IPS-18a (cell line): ENCODE measurements around the gene ELMO1.
A peak's percentile ranks its signal among the peaks of the same experiment; 100 is the strongest.

Experiments used
- H3K27ac ChIP-seq: one replicate; pipeline ENCODE4 v1.5.1; 2013; ENCODE audit warnings: low read length
- H3K27me3 ChIP-seq: one replicate; pipeline ENCODE4 v1.6.1; 2013; ENCODE audit warnings: mild to moderate bottlenecking, low read length; ENCODE audit not compliant: control insufficient read depth, insufficient read depth
- H3K36me3 ChIP-seq: one replicate; pipeline ENCODE4 v1.6.1; 2013; ENCODE audit warnings: low read depth, low read length; ENCODE audit not compliant: control insufficient read depth
- H3K4me1 ChIP-seq: one replicate; pipeline ENCODE4 v1.6.1; 2013; ENCODE audit warnings: low read depth, low read length; ENCODE audit not compliant: control insufficient read depth
- H3K4me3 ChIP-seq: one replicate; pipeline ENCODE4 v1.5.1; 2013; ENCODE audit warnings: low read length
- H3K9ac ChIP-seq: one replicate; pipeline ENCODE4 v1.6.1; 2013; ENCODE audit warnings: mild to moderate bottlenecking, low read length, moderate library complexity
- H3K9me3 ChIP-seq: one replicate; pipeline ENCODE4 v1.6.1; 2013; ENCODE audit warnings: low read depth, low read length; ENCODE audit not compliant: control insufficient read depth

The ELMO1 gene

DNA sequence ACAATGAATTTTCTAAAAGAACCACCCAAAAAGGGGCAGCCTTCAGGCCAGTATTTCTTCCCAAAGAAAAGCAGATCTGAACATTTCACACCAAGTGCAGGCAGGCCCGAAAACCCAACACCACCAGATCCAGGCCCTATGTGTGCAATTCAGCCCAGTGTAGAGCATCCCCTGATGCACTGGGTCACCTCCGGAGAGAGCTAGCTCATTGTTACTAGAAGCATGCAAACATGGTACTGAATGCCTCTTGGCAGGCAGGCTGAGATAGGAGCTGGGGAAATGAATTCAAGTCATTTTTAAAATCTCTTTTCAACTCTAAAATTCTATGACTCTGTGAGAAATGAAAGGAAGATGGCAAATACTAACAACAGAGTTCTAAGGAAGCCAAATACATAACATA, 174.8 kb downstream of the ELMO1 start:
- Histone ChIP-seq H3K36me3 (no peaks in the 10 kb centered on the region), H3K4me3 (no peak overlapping the region), H3K27me3 (no peaks in the 10 kb centered on the region), H3K27ac (no peak overlapping the region), H3K9ac (no peak overlapping the region), H3K4me1 (no peaks in the 10 kb centered on the region), H3K9me3 (no peaks in the 10 kb centered on the region)

- no peak overlapping the region for H3K27ac ChIP-seq
- no peaks in the 10 kb centered on the region for H3K36me3 ChIP-seq
- no peak overlapping the region for H3K4me3 ChIP-seq
- H3K4me1 ChIP-seq = no peaks in the 10 kb centered on the region
- H3K9me3 ChIP-seq = no peaks in the 10 kb centered on the region
- no peak overlapping the region for H3K9ac ChIP-seq
- H3K27me3 ChIP-seq = no peaks in the 10 kb centered on the region
Observed at GRCh38 chr7:37269711-37270508, 178.8 kb downstream of the ELMO1 start.

DNA sequence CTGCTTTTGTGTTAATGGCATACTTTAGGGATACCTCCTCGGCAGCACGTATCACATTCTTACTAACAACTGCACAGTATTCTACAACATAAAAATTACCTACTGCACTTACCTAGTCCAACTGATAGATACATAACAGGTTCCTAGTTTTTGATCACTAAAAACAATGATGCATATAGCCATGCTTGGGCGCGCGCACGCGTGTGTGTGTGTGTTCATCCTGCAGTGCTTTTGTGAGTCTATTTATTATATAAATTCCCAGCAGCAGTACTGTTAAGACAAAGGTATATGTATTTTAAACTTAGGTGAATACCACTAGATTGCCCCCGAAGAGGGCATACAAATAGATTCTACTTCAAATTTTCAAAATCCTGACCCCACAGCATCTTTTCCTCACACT, 181.4 kb downstream of the ELMO1 start:
- Histone ChIP-seq H3K27ac (no peak overlapping the region), H3K9ac (no peak overlapping the region), H3K27me3 (no peaks in the 10 kb centered on the region), H3K4me3 (no peak overlapping the region), H3K4me1 (no peaks in the 10 kb centered on the region), H3K36me3 (no peaks in the 10 kb centered on the region), H3K9me3 (no peaks in the 10 kb centered on the region)

- no peaks in the 10 kb centered on the region for H3K4me1 ChIP-seq
- H3K9ac ChIP-seq = no peak overlapping the region
- H3K27ac ChIP-seq = no peak overlapping the region
- no peak overlapping the region for H3K4me3 ChIP-seq
- no peaks in the 10 kb centered on the region for H3K9me3 ChIP-seq
- no peaks in the 10 kb centered on the region for H3K27me3 ChIP-seq
- no peaks in the 10 kb centered on the region for H3K36me3 ChIP-seq
Observed at GRCh38 chr7:37265876-37266275, 182.8 kb downstream of the ELMO1 start.

- Histone ChIP-seq H3K36me3 (no peaks in the 10 kb centered on the region), H3K27ac (no peak overlapping the region), H3K9ac (no peak overlapping the region), H3K27me3 (no peaks in the 10 kb centered on the region), H3K9me3 (no peaks in the 10 kb centered on the region), H3K4me3 (no peak overlapping the region), H3K4me1 (no peaks in the 10 kb centered on the region)
Observed at GRCh38 chr7:37265006-37265405, 183.7 kb downstream of the ELMO1 start.

- Histone ChIP-seq H3K4me3 (no peak overlapping the region), H3K4me1 (no peaks in the 10 kb centered on the region), H3K27me3 (no peaks in the 10 kb centered on the region), H3K36me3 (no peaks in the 10 kb centered on the region), H3K9ac (no peak overlapping the region), H3K27ac (no peak overlapping the region), H3K9me3 (no peaks in the 10 kb centered on the region)
Observed at GRCh38 chr7:37262181-37262580, 186.5 kb downstream of the ELMO1 start.

DNA sequence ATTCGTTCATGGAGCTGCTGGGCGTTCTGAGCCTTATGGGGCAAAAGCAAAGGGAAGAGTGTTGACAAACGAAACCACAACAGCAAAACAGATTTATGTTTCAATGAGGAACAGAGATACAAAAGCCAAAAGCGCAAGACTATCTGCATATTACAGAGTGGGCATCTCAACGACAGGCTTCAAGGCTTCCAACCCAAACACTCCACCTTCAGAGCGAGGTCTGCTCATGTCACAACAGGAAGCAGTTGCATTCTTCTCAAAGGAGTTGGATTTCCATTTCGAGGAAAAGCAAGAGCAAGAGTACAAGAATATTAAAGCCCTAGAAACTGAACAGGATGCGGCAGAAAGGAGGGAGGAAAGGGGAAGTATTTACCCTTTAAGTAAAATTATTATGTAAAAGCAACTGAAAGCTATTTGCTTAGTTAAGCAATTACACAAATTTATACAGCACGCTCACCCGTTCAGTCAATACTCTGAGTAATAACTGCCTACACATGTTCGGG, 189.3 kb downstream of the ELMO1 start:
- Histone ChIP-seq H3K27me3 (no peaks in the 10 kb centered on the region), H3K4me1 (peaks cover 7% of the 10 kb centered on the region), H3K36me3 (no peaks in the 10 kb centered on the region), H3K9ac (no peak overlapping the region), H3K9me3 (no peaks in the 10 kb centered on the region), H3K27ac (no peak overlapping the region), H3K4me3 (no peak overlapping the region)

DNA sequence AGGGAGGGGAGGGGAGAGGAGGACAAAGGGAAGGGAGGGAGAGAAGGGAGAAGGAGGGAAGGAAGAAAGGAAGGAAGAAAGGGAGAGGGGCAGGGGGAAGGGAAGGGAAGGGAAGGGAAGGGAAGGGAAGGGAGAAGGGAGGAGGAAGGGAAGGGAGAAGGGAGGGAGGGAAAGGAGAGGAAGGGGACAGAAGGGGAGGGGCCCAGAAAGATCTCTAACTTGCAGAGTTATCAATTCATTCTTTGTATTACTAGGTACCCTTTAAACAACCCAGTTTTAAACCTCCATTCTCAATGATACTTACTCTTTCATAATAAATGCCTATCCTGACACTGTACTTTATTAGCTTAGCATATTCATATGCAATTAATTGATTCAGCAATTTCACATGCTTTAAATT, 192.0 kb downstream of the ELMO1 start:
- Histone ChIP-seq H3K27me3 (no peaks in the 10 kb centered on the region), H3K36me3 (no peaks in the 10 kb centered on the region), H3K27ac (no peak overlapping the region), H3K4me1 (peaks cover 7% of the 10 kb centered on the region), H3K9ac (no peak overlapping the region), H3K9me3 (no peaks in the 10 kb centered on the region), H3K4me3 (no peak overlapping the region)

GRCh38 chr7:37255327-37255944, 193.2 kb downstream of the ELMO1 start:
- no peak overlapping the region for H3K9ac ChIP-seq
- H3K9me3 ChIP-seq = no peaks in the 10 kb centered on the region
- H3K27me3 ChIP-seq = no peaks in the 10 kb centered on the region
- H3K4me1 ChIP-seq = peaks cover 7% of the 10 kb centered on the region
- no peak overlapping the region for H3K4me3 ChIP-seq
- H3K27ac ChIP-seq = no peak overlapping the region
- no peaks in the 10 kb centered on the region for H3K36me3 ChIP-seq

- no peaks in the 10 kb centered on the region for H3K27me3 ChIP-seq
- H3K4me1 ChIP-seq = peaks cover 38% of the 10 kb centered on the region
- no peak overlapping the region for H3K4me3 ChIP-seq
- no peak overlapping the region for H3K27ac ChIP-seq
- no peak overlapping the region for H3K9ac ChIP-seq
- H3K9me3 ChIP-seq = no peaks in the 10 kb centered on the region
- H3K36me3 ChIP-seq = no peaks in the 10 kb centered on the region
Observed at GRCh38 chr7:37251222-37251621, 197.4 kb downstream of the ELMO1 start.

DNA sequence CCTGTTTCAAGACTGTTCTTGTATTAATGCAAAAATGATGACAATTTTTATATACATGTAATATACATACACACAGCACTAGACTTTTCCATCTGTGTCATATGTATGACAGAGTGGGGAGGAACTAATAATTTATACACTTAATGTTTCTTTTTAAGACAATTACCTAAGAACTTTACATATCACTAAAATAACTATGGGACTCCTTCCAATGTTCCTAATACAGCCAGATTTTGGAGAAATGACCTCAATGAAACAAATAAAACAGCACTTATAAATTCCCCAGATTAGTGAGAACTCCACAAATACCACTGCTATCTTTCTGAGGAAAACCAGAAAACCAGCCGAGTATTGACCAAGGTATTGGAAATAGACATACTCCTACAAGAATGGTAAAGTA, 199.4 kb downstream of the ELMO1 start:
- H3K27ac ChIP-seq = peak overlapping the region; percentile 81
- no peaks in the 10 kb centered on the region for H3K9me3 ChIP-seq
- H3K4me1 ChIP-seq = peaks cover 33% of the 10 kb centered on the region
- H3K27me3 ChIP-seq = no peaks in the 10 kb centered on the region
- no peaks in the 10 kb centered on the region for H3K36me3 ChIP-seq
- peak overlapping the region; percentile 55 for H3K9ac ChIP-seq
- H3K4me3 ChIP-seq = peak overlapping the region; percentile 14

DNA sequence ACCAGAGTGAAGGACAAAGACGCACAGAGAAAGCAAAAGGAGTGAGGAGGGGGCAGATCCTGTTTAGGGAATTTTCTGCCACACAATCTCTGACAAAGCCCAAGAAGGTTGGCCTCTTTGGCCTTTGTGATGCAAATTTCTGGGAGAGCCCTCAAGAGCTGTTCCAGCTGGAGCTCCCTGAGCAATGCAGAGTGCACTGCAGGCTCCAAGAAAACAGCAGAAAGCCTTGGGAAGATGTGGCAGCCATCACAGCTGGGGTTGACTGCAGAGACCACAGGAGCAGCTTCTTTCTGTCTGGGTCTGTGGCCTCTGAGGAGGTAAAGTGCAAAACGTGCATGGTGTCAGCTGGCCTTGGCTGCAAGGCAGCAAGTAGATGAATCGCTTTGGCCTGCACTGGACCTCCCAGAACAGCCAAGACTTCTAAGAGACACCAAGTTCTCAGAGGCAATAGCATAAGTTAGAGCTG, 200.2 kb downstream of the ELMO1 start:
- H3K4me1 ChIP-seq = peaks cover 33% of the 10 kb centered on the region
- no peaks in the 10 kb centered on the region for H3K27me3 ChIP-seq
- no peaks in the 10 kb centered on the region for H3K36me3 ChIP-seq
- no peaks in the 10 kb centered on the region for H3K9me3 ChIP-seq
- peak overlapping the region; percentile 55 for H3K9ac ChIP-seq
- H3K27ac ChIP-seq = peak overlapping the region; percentile 83
- H3K4me3 ChIP-seq = peak overlapping the region; percentile 14
